Adrenal gland (tissue), 12 donors: Measurements from ENCODE around the gene DPH3. TPM values are rescaled to one million over a fixed set of nuclear protein-coding genes. Genes with fewer than 3 reads are reported as not detected.

Experiments
- DNase-seq, 7 donors: peaks; one replicate each; pipeline ENCODE4 v3.0.0-alpha.2; 2019 to 2020
- H3K27ac ChIP-seq, 5 donors: fragments of 200-600 bp; sonication (generic) in 4 of 5; 1 replicate in 3 of 5; 2 replicates in 2 of 5; pipeline versions ENCODE4 v1.5.1 to v1.8.0; 2016 to 2020; ENCODE audit warnings: mild to moderate bottlenecking in 1 of 5
- H3K27me3 ChIP-seq: fragments of 200-600 bp; 2 replicates; pipeline ENCODE4 v1.8.0; 2021
- H3K36me3 ChIP-seq, 2 donors: fragments of 200-600 bp; replicated peaks in 1 of 2; 1 replicate in 1 of 2; 2 replicates in 1 of 2; pipeline versions ENCODE4 v1.5.1 to v1.8.0; 2018 to 2022
- H3K4me1 ChIP-seq, 2 donors: fragments of 200-600 bp; replicated peaks in 1 of 2; 1 replicate in 1 of 2; 2 replicates in 1 of 2; pipeline versions ENCODE4 v1.5.1 to v1.8.0; 2018 to 2021
- H3K4me3 ChIP-seq, 4 donors: fragments of 200-600 bp; sonication (generic) in 3 of 4; one replicate each; pipeline ENCODE4 v1.5.1; 2016 to 2018
- H3K9me3 ChIP-seq, 3 donors: fragments of 200-600 bp; sonication (generic) in 1 of 3; replicated peaks in 1 of 3; 1 replicate in 2 of 3; 2 replicates in 1 of 3; pipeline versions ENCODE4 v1.5.1 to v1.8.0; 2016 to 2021
- CTCF ChIP-seq, 6 experiments: fragments of 450-650 bp in 4 of 6; fragments of 200-600 bp in 2 of 6; sonication (generic) in 1 of 6; IDR thresholded peaks; 1 replicate in 5 of 6; 2 replicates in 1 of 6; pipeline versions ENCODE4 v1.5.1 to v1.8.0; 2016 to 2021; ENCODE audit warnings: antibody characterized with exemption in 6 of 6, mild to moderate bottlenecking in 2 of 6, moderate library complexity in 1 of 6
- POLR2A ChIP-seq, 2 donors: fragments of 450-650 bp; IDR thresholded peaks; one replicate each; pipeline ENCODE4 v1.6.1; 2017; ENCODE audit warnings: antibody characterized with exemption in 2 of 2, mild to moderate bottlenecking in 2 of 2, moderate library complexity in 1 of 2
- WGBS, 4 donors: extraction: QIAGEN DNeasy Blood & Tissue Kit in 2 of 4; methylation state at CpG; one replicate each; pipeline versions ENCODE4 v1.1.5 to v1.1.7; 2013 to 2017; 5-methylcytosine and 5-hydroxymethylcytosine counted together
- intact Hi-C, 2 donors: fragments of 100-400 bp; cut with DNase I; formaldehyde crosslinking; loops; one replicate each; pipeline versions ENCODE4 v1.14.1 to v1.15.0; 2022 to 2023
- polyA plus RNA-seq, 3 donors: library from polyadenylated mRNA; stranded (reverse); fragments of 200-250 nt in 2 of 3; fragments of 350-450 nt in 1 of 3; fragmentation: Illumina TruSeq in 1 of 3; extraction: RNeasy Lipid Tissue Mini Kit (QIAGEN cat#74804) in 1 of 3; gene quantifications; one replicate each; pipeline ENCODE4 v1.2.3, GENCODE V29; 2013 to 2014
- total RNA-seq, 9 donors: library from RNA; depleted of rRNA in 4 of 9; stranded (reverse); fragments of >200 nt in 4 of 9; fragments of 120-200 nt in 1 of 9; fragmentation: NEBNext Ultra II Directional in 1 of 9; extraction: Animal tissue kit (Norgen Biotek cat#: 25700) in 1 of 9; gene quantifications; one replicate each; pipeline versions ENCODE4 v1.1.0 to v1.2.4, GENCODE V29; 2013 to 2023
- donor health status: healthy with polysubstance abuse.
- donor health status: Bipolar disorder and iron deficiency.
- donor health status: DM: yes; HTN: yes; CAD: no.
- donor health status: DM: no; HTN: no; CAD: no.
- donor health status: DM: no; HTN: no; CAD: no.
- donor health status: DM: yes; HTN: yes; CAD: no.

DPH3 gene
- total and polyA plus RNA-seq, 12 donors: 6.6 to 42.7 (median 19.1) TPM

DNA sequence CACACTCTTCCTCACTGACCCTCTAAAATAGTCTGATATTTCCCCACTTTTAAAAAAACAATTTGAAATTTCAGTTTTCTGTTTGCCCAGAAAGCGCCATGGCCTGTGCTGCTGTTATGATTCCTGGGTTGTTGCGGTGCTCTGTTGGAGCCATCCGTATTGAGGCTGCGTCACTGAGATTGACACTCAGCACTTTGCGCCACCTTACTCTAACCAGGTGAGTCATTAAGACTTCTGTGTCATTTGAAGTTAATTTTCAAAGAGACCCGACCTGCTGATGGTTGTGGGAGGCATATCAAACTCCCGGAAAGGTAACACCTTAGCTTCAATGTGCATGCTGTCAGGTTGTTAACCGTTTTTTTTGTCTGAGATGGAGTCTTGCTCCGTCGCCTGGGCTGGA is 6.1 kb upstream of the DPH3 start:
- intact Hi-C loops: no loop called here
- TF ChIP-seq CTCF (IDR thresholded peaks at IDR 0.05): no peak
- TF ChIP-seq POLR2A (IDR thresholded peaks at IDR 0.05): no peak
- no peak for DNase-seq
- Histone ChIP-seq H3K9me3 (no peaks in the 10 kb centered on the region), H3K27ac (no peak overlapping the region), H3K27me3 (no peaks in the 10 kb centered on the region), H3K36me3 (peaks cover 0 to 15% of the 10 kb centered on the region in 2 donors), H3K4me3 (no peak overlapping the region), H3K4me1 (peaks cover 2 to 28% of the 10 kb centered on the region in 2 donors)
- 83 to 96% (median 94%) methylated on average over 10 of the region's 10 CpGs for WGBS, 4 donors

- no peak overlapping the region for H3K27ac ChIP-seq
- DNase-seq: no peak
- 86 to 95% (median 89%) methylated on average over 3 of the region's 3 CpGs for WGBS, 4 donors
- H3K4me3 ChIP-seq: no peak overlapping the region
- intact Hi-C loops: loop anchor here (2.0 to 5.0 kb wide), 2 partner anchors 284 to 286 kb away; no protein-coding TSS in a partner anchor
- no peaks in the 10 kb centered on the region for H3K9me3 ChIP-seq
- no peaks in the 10 kb centered on the region for H3K27me3 ChIP-seq
- H3K36me3 ChIP-seq: peaks cover 0 to 10% of the 10 kb centered on the region in 2 donors
- peaks cover 12 to 51% of the 10 kb centered on the region in 2 donors for H3K4me1 ChIP-seq
- TF ChIP-seq CTCF (IDR thresholded peaks at IDR 0.05) (no peak), POLR2A (IDR thresholded peaks at IDR 0.05) (no peak)
Observed at GRCh38 chr3:16266714-16267113, 2.0 kb upstream of the DPH3 start.

DNA sequence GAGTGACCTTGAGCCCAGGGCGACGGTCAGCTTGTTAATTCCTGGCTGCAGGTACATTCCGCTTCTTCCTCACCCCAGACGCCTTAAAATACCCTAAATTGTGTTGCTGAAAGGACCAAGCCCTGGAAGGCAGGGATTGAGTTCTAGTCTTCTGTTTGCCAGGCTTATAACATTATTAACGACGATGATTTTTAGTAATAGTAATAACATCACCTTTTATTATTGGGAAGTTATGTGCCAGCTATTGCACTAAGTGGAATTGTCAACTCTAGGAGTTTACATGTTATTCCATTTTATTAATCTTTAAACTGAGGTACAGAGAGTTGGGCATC is 678 bp upstream of the DPH3 start:
- H3K36me3 ChIP-seq: peaks cover 0 to 8% of the 10 kb centered on the region in 2 donors
- H3K4me1 ChIP-seq: peaks cover 12 to 51% of the 10 kb centered on the region in 2 donors
- H3K4me3 ChIP-seq: peak overlapping the region in 3 of 4 donors; percentile 52 to 79 (median 56)
- no peaks in the 10 kb centered on the region for H3K27me3 ChIP-seq
- WGBS, 4 donors: 0 to 2% (median 1%) methylated on average over 6 of the region's 6 CpGs
- peak overlapping the region; percentile 85 to 95 (median 90) for H3K27ac ChIP-seq
- intact Hi-C loops: loop anchor here in 1 of 2 donors (5.0 kb wide), 1 partner anchor 287 kb away; no protein-coding TSS in a partner anchor
- TF ChIP-seq CTCF (IDR thresholded peaks at IDR 0.05): no peak
- TF ChIP-seq POLR2A (IDR thresholded peaks at IDR 0.05): no peak
- H3K9me3 ChIP-seq: no peaks in the 10 kb centered on the region
- no peak for DNase-seq

DNA sequence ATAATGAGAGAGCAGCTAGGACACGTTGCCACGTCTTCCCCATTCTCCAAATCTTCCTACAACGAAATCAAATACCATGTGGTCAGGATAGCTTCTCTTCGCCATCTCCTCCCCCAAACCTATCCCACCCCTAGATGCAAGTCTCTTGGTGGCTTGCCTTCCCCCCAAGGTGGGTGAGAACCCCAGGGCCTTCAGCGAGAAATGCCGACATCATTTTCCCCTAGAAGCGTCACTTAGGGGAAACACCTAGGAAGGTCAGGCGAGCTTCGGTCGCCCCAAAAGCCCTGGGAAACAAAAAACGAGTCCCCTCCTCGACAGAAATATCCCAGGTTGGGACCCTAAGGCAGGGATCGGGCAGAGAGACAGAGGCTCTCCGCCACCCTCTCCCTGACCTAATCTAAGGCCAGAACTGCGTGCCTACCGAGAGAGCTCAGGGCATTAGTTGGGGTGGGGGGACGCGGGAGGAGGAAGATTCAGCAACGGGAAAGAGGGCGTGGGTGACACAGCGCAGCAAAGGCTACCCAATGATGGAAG is 502 bp downstream of the DPH3 start:
- peak in 1 of 7 donors; percentile 17 for DNase-seq
- 1 to 2% (median 1%) methylated on average over 21 of the region's 21 CpGs for WGBS, 4 donors
- H3K9me3 ChIP-seq: no peaks in the 10 kb centered on the region
- H3K27me3 ChIP-seq: no peaks in the 10 kb centered on the region
- intact Hi-C loops: no loop called here
- no peak for TF ChIP-seq CTCF (IDR thresholded peaks at IDR 0.05)
- TF ChIP-seq POLR2A (IDR thresholded peaks at IDR 0.05): no peak
- peaks cover 12 to 51% of the 10 kb centered on the region in 2 donors for H3K4me1 ChIP-seq
- peak overlapping the region; percentile 7 to 99 (median 69) for H3K4me3 ChIP-seq
- H3K27ac ChIP-seq: peak overlapping the region; percentile 31 to 95 (median 87)
- H3K36me3 ChIP-seq: peaks cover 0 to 13% of the 10 kb centered on the region in 2 donors
